GM12892 (cell line): ENCODE data around the gene MYO1D.

Experiments
- DNase-seq: peaks from one replicate; pipeline ENCODE4 v3.0.0; 2011; ENCODE audit not compliant: insufficient read length
- FAIRE-seq: peaks from 2 replicates; lab custom pipeline; 2011; peaks lifted over from hg19 to GRCh38; lab: Jason Lieb, UNC
- POLR2A ChIP-seq: IDR thresholded peaks from 2 replicates; pipeline ENCODE4 v1.6.1; 2011; ENCODE audit warnings: low read depth, low read length, control low read depth
- POLR2AphosphoS5 ChIP-seq: IDR thresholded peaks from 2 replicates; pipeline ENCODE4 v1.6.1; 2011; ENCODE audit warnings: low read depth, low read length, control low read depth
- TAF1 ChIP-seq: IDR thresholded peaks from 2 replicates; pipeline ENCODE4 v1.6.1; 2011; ENCODE audit warnings: low read depth, mild to moderate bottlenecking, control low read depth, low read length, borderline replicate concordance

MYO1D gene

GRCh38 chr17:32629563-32630190 is 247.2 kb downstream of the MYO1D start:
- no peak for TF ChIP-seq TAF1
- TF ChIP-seq POLR2AphosphoS5: no peak
- TF ChIP-seq POLR2A: no peak
- FAIRE-seq (no peak), DNase-seq (no peak)

GRCh38 chr17:32628271-32629044 is 248.5 kb downstream of the MYO1D start:
- DNase-seq (no peak), FAIRE-seq (no peak)
- no peak for TF ChIP-seq TAF1
- TF ChIP-seq POLR2AphosphoS5: no peak
- TF ChIP-seq POLR2A: no peak

- TF ChIP-seq TAF1 (no peak), POLR2A (no peak), POLR2AphosphoS5 (no peak)
- DNase-seq: no peak
- FAIRE-seq: no peak
Measured at GRCh38 chr17:32627239-32627996, 249.5 kb downstream of the MYO1D start.

GRCh38 chr17:32626379-32626791 is 250.5 kb downstream of the MYO1D start:
- no peak for DNase-seq
- no peak for FAIRE-seq
- TF ChIP-seq TAF1: no peak
- TF ChIP-seq POLR2A: no peak
- no peak for TF ChIP-seq POLR2AphosphoS5

GRCh38 chr17:32625971-32626370 is 251.0 kb downstream of the MYO1D start:
- no peak for DNase-seq
- no peak for TF ChIP-seq POLR2A
- no peak for TF ChIP-seq TAF1

GRCh38 chr17:32623196-32623595 is 253.7 kb downstream of the MYO1D start:
- DNase-seq (no peak), FAIRE-seq (no peak)
- TF ChIP-seq POLR2A: no peak
- TF ChIP-seq TAF1: no peak

More at GRCh38 chr17:32625971-32626370, 251.0 kb downstream of the MYO1D start:
- FAIRE-seq: no peak

GRCh38 chr17:32622540-32622939 is 254.4 kb downstream of the MYO1D start:
- no peak for DNase-seq
- FAIRE-seq: no peak
- TF ChIP-seq POLR2A (no peak), POLR2AphosphoS5 (no peak), TAF1 (no peak)

- no peak for DNase-seq
- no peak for FAIRE-seq
- TF ChIP-seq POLR2AphosphoS5: no peak
- no peak for TF ChIP-seq POLR2A
- no peak for TF ChIP-seq TAF1
Measured at GRCh38 chr17:32621612-32622312, 255.2 kb downstream of the MYO1D start.

- DNase-seq (no peak), FAIRE-seq (no peak)
- no peak for TF ChIP-seq TAF1
- TF ChIP-seq POLR2AphosphoS5: no peak
- no peak for TF ChIP-seq POLR2A
Measured at GRCh38 chr17:32615326-32615725, 261.6 kb downstream of the MYO1D start.

- TF ChIP-seq POLR2AphosphoS5 (no peak), TAF1 (no peak), POLR2A (no peak)
- no peak for DNase-seq
- no peak for FAIRE-seq
Measured at GRCh38 chr17:32610943-32611342, 266.0 kb downstream of the MYO1D start.
